GM20000 (cell line): Measurements from ENCODE around the gene LYPD5.
"Not testable (repeated sequence)": the region's sequence is repeated elsewhere in the genome, so short reads cannot be mapped to it uniquely, and the experiment has no call there.

Source experiments
- DNase-seq: peaks from one replicate; pipeline ENCODE4 v3.0.0; 2012; ENCODE audit warnings: low spot score
- CTCF ChIP-seq: IDR thresholded peaks from 2 replicates; pipeline ENCODE4 v1.5.1; 2012; ENCODE audit warnings: mild to moderate bottlenecking, control low read depth; ENCODE audit errors: extremely low read depth, missing control alignments

Gene LYPD5

GRCh38 chr19:43826787-43827754 is 24.8 kb upstream of the LYPD5 start, which contains the start of gene ZNF283:
Gene ZNF283 (plus strand): TSS chr19:43827321. CDS start chr19:43833505, 6,184 bp downstream.
- DNase-seq = peak; percentile 84
- TF ChIP-seq CTCF = no peak

DNA sequence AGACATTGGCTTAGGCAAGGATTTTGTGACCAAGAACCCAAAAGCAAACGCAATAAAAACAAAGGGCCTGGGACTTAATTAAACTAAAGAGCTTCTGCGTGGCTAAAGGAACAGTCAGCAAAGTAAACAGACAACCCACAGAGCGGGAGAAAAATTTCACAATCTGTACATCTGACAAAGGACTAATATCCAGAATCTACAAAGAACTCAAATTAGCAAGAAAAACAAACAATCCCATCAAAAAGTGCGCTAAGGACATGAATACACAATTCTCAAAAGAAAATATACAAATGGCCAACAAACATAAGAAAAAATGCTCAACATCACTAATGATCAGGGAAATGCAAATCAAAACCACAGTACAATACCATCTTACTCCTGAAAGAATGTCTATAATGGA is 22.3 kb upstream of the LYPD5 start:
- not testable (repeated sequence) for DNase-seq

GRCh38 chr19:43823856-43824255 is 21.6 kb upstream of the LYPD5 start:
- not testable (repeated sequence) for DNase-seq

- no peak for DNase-seq
- no peak for TF ChIP-seq CTCF
Measured at GRCh38 chr19:43820884-43821215, 18.6 kb upstream of the LYPD5 start.

DNA sequence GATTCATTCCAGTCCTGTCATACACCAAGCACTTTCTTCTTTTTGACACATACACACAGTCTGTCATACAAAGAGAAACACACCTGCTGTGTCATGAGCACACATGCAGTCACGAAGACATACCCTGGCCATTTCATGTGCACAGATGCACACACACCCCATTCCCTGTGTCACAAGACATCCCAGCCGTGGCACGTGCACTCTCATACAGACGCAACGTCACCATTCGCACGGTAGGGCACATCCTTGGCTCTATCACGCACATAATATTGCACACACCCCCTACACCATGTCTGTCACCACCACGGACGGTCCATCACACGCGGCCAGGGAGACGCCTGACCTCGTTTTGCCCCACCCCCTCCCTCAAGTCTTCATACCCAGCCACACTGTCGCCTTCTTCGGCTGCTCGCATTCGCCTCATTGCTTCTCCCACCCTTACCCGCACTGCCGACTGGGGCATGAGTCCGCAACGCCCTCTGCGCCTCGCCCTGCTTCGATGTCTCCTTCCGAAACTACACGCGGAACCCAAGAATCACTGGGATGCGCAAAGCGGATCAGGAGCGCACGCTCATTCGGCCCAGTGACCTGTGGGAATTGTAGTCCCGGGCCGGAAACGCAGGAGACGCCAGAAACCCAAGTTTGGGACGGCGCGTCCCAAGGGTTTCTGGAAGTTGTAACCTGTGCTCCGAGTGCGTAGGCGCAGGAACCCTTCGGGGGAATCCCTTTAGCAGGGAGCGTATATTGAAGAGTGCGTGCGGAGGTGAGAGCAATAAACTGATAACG is 18.0 kb upstream of the LYPD5 start:
- no peak for TF ChIP-seq CTCF
- no peak for DNase-seq

GRCh38 chr19:43818500-43818899 is 16.3 kb upstream of the LYPD5 start:
- no peak for TF ChIP-seq CTCF
- no peak for DNase-seq

DNA sequence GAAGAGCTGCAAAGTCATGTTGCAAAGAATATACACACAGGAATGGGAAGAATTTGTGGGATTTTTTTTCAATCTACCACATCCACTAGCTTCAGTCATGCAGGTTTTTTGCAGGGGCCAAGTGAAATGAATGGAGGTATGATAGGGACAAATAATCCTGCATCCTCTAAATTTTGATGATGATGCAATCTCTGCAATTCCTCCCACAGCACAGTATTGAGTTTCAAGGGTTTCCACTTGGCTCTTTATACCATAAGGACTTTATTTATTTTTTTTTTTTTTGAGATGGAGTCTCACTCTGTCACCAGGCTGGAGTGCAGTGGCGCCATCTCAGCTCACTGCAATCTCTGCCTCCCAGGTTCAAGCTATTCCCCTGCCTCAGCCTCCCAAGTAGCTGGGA is 15.2 kb upstream of the LYPD5 start:
- not testable (repeated sequence) for DNase-seq

GRCh38 chr19:43814663-43815352 is 12.6 kb upstream of the LYPD5 start:
- DNase-seq = no peak
- TF ChIP-seq CTCF = no peak
